NAMALWA (cell line): Measurements from ENCODE around the gene KCTD7.
A peak's percentile ranks its signal among the peaks of the same experiment; 100 is the strongest.
"Not testable (repeated sequence)": the region's sequence is repeated elsewhere in the genome, so short reads cannot be mapped to it uniquely, and the experiment has no call there.

ENCODE experiments used
- DNase-seq: peaks from one replicate; pipeline ENCODE4 v3.0.0-alpha.2; 2015; ENCODE audit warnings: low spot score

KCTD7 gene

GRCh38 chr7:66654275-66655112, 25.8 kb downstream of the KCTD7 start:
- peak; percentile 100 for DNase-seq

DNA sequence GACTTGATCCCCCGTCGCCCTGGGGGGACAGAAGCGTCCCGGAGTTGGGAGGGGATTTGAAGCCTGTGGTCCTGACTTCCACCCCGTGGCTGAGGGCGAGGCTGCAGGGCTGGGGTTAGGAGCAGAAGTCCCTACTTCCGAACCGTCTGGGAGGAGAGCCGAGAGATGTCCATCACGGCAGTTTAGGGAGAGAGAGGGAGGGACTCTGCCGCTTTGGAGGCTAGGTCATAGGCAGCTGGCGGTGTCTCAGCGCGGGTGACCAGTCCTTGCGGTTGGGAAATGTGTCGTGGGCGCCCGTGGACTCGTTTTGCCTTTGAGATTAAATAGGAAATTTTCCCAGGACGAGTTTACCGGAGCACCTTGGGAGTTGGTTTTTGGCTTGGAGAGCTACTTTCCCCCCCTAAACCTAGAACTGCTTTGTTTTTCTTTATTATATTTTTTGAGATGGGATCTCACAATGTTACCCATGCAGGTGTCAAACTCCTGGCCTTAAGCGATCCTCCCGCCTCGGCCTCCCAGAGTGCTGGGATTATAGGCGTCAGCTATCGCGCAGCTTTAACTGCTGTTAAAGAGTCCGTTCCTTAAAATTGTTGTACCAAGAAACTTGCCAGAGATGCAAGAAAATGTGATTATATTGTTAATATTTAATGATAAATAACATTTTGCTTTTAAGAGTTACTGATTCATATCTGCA, 26.6 kb downstream of the KCTD7 start:
- DNase-seq: not testable (repeated sequence)

DNA sequence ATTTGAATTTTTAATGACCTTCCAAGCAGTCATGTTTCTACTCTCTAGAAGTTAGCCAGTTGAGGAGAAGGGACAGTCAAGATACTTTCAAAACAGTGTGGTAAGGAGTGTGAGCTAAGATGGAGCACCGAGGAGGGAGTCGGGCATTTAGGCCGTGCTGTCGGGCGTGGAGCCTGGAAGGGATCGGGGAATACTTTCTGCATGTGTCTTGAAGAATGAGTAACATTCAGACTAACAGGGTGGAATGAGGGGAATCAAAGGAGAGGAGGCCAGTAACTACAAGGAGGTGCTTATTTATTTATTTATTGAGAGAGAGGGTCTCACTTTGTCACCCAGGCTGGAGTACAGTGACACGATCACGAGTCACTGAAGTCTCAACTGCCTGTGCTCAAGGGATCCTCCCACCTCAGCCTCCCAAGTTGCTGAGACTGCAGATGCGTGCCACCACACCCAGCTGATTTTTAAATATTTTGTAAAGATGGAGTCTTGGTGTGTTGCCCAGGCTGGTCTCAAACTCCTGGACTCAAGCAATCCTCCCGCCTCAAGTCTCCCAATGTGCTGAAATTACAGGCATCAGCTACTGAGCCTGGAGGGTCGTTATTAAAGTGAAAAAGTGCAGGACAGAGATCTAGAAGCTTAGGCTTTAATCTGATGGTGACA, 27.3 kb downstream of the KCTD7 start:
- not testable (repeated sequence) for DNase-seq

DNA sequence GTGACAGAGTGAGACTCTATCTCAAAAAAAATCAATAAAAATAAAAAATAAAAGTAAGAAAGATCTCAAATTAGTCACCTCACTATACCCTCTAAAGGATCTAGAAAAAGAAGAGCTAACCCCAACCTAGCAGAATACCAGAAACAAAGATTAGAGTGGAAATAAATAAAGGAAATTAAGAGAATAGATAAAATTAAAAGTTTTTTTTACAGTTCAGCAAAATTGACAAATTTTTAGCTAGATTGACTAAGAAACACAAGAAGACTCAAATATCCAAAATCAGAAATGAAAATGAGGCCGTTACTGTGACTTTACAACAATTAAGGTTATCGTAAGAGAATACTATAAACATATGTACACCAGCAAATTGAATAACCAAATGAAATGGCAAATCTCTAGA, 29.1 kb downstream of the KCTD7 start:
- DNase-seq: no peak

- DNase-seq: no peak
Measured at GRCh38 chr7:66662646-66663264, 34.1 kb downstream of the KCTD7 start.

DNA sequence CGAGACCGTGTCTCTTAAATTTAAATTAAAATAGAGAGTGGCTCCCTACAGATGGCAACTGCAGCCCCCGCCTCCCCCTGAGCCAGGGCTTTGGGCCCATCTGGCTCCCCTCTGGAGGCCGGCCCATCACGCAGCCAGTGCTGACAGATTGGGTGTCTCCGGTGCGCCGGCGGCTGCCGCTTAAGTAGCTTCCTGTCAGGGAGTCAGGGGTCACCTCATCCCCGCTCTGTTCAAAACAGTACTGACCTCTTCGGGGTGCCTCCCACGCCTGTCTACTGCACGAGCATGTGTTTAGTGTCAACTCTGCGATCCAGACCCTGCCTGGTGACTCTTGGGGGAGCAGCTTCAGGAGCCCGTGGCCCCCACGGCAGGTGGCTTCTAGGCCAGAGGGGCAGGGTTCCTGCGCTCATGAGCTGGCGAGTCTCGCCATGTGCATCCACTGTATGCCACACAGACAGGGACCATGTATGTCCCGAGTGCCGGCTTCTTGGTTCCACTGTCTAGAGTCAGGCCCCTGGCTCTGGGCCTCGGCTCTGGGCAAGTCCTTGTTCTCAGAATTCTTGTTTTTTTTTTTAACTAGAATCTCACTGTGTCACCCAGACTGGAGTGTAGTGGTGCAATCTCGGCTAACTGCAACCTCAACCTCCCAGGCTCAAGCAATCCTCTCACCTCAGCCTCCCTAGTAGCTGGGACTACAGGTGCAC, 36.1 kb downstream of the KCTD7 start:
- no peak for DNase-seq

GRCh38 chr7:66666313-66666952, 37.8 kb downstream of the KCTD7 start:
- DNase-seq: no peak

DNA sequence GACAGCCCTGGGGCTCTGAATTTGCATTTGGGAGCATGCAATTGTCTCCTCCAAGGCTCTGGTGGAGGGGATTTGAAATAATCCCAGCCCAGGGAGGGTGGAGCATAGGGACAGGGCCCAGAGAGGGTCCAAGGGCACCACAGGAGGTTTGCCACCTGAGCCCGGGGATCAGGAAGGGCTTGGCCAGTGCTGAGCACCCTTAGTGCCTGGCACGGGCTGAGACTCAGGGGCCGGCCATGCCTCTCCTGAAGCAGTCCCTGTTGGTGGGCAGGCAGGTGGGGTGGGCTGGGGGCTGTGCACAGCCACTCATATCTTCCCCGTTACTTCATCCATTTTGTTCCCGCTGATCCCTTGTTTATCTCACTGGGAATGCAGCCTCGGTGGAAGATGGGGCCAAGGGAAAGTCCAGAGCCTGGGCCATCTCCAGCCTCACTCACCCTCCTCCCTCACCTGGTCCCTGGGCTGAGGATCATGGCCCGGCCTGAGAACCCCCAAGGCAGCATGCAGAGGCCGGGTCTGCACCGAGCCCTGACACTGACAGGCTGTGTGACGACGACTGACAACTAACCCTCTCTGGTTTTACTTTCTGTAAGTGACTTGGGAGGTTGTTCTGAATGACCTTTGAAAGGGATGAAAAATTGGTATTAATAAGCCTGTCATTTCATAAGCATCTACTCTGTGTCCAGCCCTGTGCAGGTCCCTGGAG, 38.5 kb downstream of the KCTD7 start:
- DNase-seq: no peak

GRCh38 chr7:66668112-66668511, 39.4 kb downstream of the KCTD7 start:
- DNase-seq: no peak

DNA sequence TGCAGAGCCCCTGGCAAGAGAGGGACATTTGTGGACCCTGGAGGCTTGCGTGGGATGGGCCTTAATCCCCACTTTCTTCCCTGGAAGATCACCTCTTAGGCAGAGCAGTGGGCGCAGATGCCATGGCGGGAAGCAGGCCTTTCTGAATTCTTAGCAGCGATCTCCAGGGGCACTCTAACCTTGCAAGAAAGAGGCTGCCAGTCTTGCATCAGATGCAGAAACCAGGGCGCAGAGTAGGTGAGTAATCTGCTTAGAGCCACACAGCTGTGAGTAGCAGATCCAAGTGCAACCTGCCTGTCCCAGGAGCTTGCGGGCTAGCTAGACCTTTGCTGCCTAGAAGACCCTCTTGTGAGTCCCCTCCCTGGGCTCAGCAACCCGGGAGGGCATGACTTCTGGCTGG, 40.0 kb downstream of the KCTD7 start:
- DNase-seq: no peak

DNA sequence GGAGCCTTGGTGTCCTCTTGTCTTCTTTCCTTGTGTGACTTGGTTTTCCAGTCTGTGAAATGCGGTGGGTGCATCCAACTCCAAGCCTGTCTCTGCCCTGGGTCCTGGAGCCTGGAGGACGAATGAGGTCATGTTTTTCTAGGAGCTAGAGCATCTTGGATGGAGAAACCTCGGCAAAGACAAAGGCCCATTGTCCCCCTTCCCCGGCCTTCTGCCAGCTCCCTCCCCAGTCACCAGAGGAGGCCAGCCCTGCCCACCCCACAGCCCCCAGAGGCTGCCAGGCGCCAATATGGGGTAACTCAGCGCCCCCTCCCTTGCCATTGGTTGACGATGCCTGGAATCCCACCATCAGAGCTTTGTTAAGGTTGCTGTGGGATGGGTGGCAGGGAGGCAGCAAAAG, 40.4 kb downstream of the KCTD7 start:
- DNase-seq: no peak

GRCh38 chr7:66669496-66669895, 40.8 kb downstream of the KCTD7 start:
- no peak for DNase-seq

- no peak for DNase-seq
Measured at GRCh38 chr7:66671034-66671433, 42.4 kb downstream of the KCTD7 start.

DNA sequence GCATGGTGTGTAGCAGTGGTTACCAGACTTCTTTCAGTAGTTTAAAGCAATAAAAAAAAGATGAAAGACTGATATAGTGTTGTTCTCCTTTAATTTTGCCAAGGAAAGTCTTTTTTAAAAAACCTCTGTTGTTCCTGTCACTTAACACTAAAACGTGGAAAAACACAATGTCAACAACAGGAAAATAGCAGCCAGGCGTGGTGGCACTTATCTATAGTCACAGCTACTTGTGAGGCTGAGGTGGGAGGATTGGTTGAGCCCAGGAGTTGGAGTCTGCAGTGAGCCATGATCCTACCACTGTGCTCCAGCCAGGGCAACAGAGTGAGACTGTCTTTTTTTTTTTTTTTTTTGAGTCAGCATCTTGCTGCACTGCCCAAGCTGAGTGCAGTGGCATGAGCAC, 42.8 kb downstream of the KCTD7 start:
- DNase-seq: not testable (repeated sequence)

- not testable (repeated sequence) for DNase-seq
Measured at GRCh38 chr7:66672432-66673123, 43.9 kb downstream of the KCTD7 start.

DNA sequence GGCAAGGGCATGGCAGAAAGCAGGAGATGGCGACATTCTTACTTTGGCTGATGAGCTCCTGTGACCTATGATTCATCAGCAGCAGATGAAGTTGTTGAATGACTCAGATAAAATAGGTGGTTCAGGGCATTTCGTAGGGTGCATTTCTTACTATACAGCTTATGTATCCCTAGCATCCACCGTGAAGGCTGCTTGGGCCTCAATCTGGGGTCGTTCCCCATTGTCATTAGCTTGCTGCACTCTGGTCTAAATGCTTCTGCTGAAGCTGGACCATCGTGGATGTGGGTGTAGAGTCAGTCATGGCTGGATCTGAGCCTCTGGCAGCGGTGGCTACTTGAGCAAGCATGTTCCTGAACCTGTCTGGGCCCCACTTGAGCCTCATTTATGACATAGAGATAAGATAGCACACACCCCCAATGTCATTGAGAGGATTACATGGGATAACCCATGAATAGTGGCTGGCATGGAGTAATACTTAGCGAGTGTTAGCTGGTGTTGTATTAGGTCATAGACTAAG, 44.5 kb downstream of the KCTD7 start:
- DNase-seq: not testable (repeated sequence)

- peak; percentile 40 for DNase-seq
Measured at GRCh38 chr7:66679633-66680244, 51.1 kb downstream of the KCTD7 start.

DNA sequence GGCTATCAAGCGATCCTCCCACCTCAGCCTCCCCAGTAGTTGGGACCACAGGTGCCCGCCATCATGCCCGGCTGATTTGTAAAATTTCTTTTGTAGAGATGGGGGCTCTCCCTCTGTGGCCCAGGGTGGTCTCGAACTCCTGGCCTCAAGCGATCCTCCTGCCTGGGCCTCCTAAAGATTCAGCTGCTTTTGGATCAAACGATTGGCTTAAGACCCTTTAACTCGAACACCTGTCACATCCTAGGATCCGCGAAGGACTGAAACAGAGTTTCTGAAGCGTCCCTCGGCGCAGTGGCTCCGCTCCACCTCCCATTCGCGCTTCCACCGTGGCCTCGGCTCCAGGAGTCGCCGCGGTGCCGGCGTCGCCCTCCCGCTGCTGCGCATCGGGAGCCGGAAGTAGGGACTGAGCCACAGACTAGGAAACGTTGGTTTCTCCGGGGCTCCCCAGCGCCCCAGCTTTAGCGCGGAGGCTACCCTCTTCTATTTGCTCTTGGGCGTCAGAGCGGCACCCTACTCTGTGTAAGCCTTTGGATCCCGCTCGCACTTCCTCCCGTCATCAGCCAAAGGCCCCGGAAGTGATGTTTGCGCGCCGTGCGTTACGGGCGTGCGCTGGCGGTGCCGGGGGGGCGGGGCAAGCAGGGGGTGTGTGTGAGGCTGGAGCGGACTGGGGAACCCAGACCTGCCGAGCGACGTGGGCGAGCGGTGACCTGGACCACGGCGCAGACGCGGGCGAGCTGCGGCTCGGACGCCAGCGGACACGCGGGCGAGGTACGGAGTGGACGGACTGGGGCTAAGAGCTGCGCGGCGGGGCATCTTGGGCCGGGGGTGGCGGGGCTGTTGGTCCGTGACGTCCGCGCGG, 53.0 kb downstream of the KCTD7 start:
- DNase-seq: peak; percentile 99
